Activated CD4-positive, alpha-beta memory T cell treated with anti-CD3 and anti-CD28 coated beads for 36 hours (primary cell): ENCODE results near the gene TNFSF12. TPM values are rescaled to one million over a fixed set of nuclear protein-coding genes. Genes with fewer than 3 reads are reported as not detected.
"Not testable (repeated sequence)": the region's sequence is repeated elsewhere in the genome, so short reads cannot be mapped to it uniquely, and the experiment has no call there.

Source experiments
- CTCF ChIA-PET: fragments of 350-600 bp; sonication (Branson Sonifier 250); formaldehyde crosslinking; loops from one replicate; lab custom pipeline; 2021; ENCODE audit warnings: antibody characterized with exemption, inconsistent platforms; lab: Charles Lee
- POLR2A ChIA-PET: fragments of 350-600 bp; sonication (Branson Sonifier 250); formaldehyde crosslinking; loops from one replicate; lab custom pipeline; 2021; ENCODE audit warnings: antibody characterized with exemption; lab: Charles Lee
- DNase-seq: peaks from one replicate; pipeline ENCODE4 v3.0.0-alpha.2; 2020
- H3K27ac Mint-ChIP-seq: one replicate; pipeline ENCODE4 v1.8.0; 2021; ENCODE audit warnings: mixed read lengths
- H3K27me3 Mint-ChIP-seq: one replicate; pipeline ENCODE4 v1.8.0; 2021; ENCODE audit warnings: mixed read lengths
- H3K36me3 Mint-ChIP-seq: one replicate; pipeline ENCODE4 v1.8.0; 2021; ENCODE audit warnings: mixed read lengths
- H3K4me1 Mint-ChIP-seq: one replicate; pipeline ENCODE4 v1.8.0; 2021; ENCODE audit warnings: low read depth, mixed read lengths
- H3K4me3 Mint-ChIP-seq: one replicate; pipeline ENCODE4 v1.8.0; 2021; ENCODE audit warnings: mild to moderate bottlenecking, mixed read lengths
- H3K9me3 Mint-ChIP-seq: one replicate; pipeline ENCODE4 v1.8.0; 2021; ENCODE audit warnings: mixed read lengths
- intact Hi-C: fragments of 100-400 bp; cut with micrococcal nuclease; formaldehyde crosslinking; loops from one replicate; pipeline ENCODE4 v1.15.1; 2023
- total RNA-seq, 2 experiments: library from RNA; stranded (reverse); gene quantifications; one replicate each; pipeline ENCODE4 v1.2.3, GENCODE V29; 2021

Gene TNFSF12
- total RNA-seq, 2 experiments from 2014 or later: 19.7 to 22.4 TPM

- DNase-seq: peak; percentile 11
- H3K27ac Mint-ChIP-seq: no peak within 1 kb of the TSS
- H3K4me3 Mint-ChIP-seq: no peak within 1 kb of the TSS
- ChIA-PET CTCF (interaction anchor here (0.5 to 7.7 kb wide), 27 partner anchors 10 to 869 kb away, joined by 3 to 57 read pairs (median 5); partner anchors contain the start of genes CD68, FXR2, SAT2 and SENP3), POLR2A (interaction anchor here (1.2 to 1.6 kb wide), 3 partner anchors 9 to 105 kb away, joined by 3 to 9 read pairs (median 4); no protein-coding TSS in a partner anchor)
- intact Hi-C loops: no loop called here
- H3K9me3 Mint-ChIP-seq: no peaks in the 10 kb centered on the region
- peaks cover 5% of the 10 kb centered on the region for H3K4me1 Mint-ChIP-seq
- H3K36me3 Mint-ChIP-seq: peaks cover 36% of the 10 kb centered on the region
- H3K27me3 Mint-ChIP-seq: no peaks in the 10 kb centered on the region
Observed at GRCh38 chr17:7589891-7590691, 41.2 kb downstream of the TNFSF12 start, which contains the start of gene SOX15. Gene SOX15, minus strand, starts transcription at chr17:7590094. Its CDS starts 418 bp downstream, at chr17:7589676.

- ChIA-PET POLR2A (no interaction called here), CTCF (interaction anchor here (0.5 to 2.6 kb wide), 5 partner anchors 24 to 868 kb away, joined by 3 to 28 read pairs (median 14); partner anchors contain the start of gene FXR2)
- Mint-ChIP-seq H3K9me3 (no peaks in the 10 kb centered on the region), H3K36me3 (peaks cover 43% of the 10 kb centered on the region), H3K4me3 (no peak overlapping the region), H3K27ac (no peak overlapping the region), H3K4me1 (peaks cover 1% of the 10 kb centered on the region), H3K27me3 (no peaks in the 10 kb centered on the region)
- no peak for DNase-seq
- intact Hi-C loops: no loop called here
Observed at GRCh38 chr17:7590743-7591142, 41.9 kb downstream of the TNFSF12 start.

GRCh38 chr17:7591596-7591995, 42.7 kb downstream of the TNFSF12 start:
- POLR2A ChIA-PET: no interaction called here
- no peak overlapping the region for H3K4me3 Mint-ChIP-seq
- CTCF ChIA-PET: no interaction called here

GRCh38 chr17:7592422-7593021, 43.7 kb downstream of the TNFSF12 start:
- Mint-ChIP-seq H3K4me1 (no peaks in the 10 kb centered on the region), H3K9me3 (no peaks in the 10 kb centered on the region), H3K36me3 (peaks cover 50% of the 10 kb centered on the region), H3K27ac (no peak overlapping the region), H3K4me3 (no peak overlapping the region), H3K27me3 (no peaks in the 10 kb centered on the region)
- ChIA-PET POLR2A (interaction anchor here (1.2 kb wide), 1 partner anchor 9 kb away, joined by 4 read pairs; the partner anchor contains the start of gene MPDU1), CTCF (no interaction called here)
- intact Hi-C loops: no loop called here
- no peak for DNase-seq

More at GRCh38 chr17:7591596-7591995, 42.7 kb downstream of the TNFSF12 start:
- H3K27ac Mint-ChIP-seq: no peak overlapping the region
- no peaks in the 10 kb centered on the region for H3K27me3 Mint-ChIP-seq
- H3K4me1 Mint-ChIP-seq: no peaks in the 10 kb centered on the region
- no peak for DNase-seq
- H3K9me3 Mint-ChIP-seq: no peaks in the 10 kb centered on the region
- intact Hi-C loops: no loop called here
- peaks cover 48% of the 10 kb centered on the region for H3K36me3 Mint-ChIP-seq

GRCh38 chr17:7593296-7593695, 44.4 kb downstream of the TNFSF12 start:
- no peak for DNase-seq
- H3K27me3 Mint-ChIP-seq: no peaks in the 10 kb centered on the region
- CTCF ChIA-PET: interaction anchor here (0.9 kb wide), 1 partner anchor 78 kb away, joined by 3 read pairs; no protein-coding TSS in a partner anchor
- no peaks in the 10 kb centered on the region for H3K9me3 Mint-ChIP-seq
- no peak overlapping the region for H3K4me3 Mint-ChIP-seq
- peaks cover 45% of the 10 kb centered on the region for H3K36me3 Mint-ChIP-seq
- POLR2A ChIA-PET: interaction anchor here (1.2 kb wide), 1 partner anchor 10 kb away, joined by 4 read pairs; the partner anchor contains the start of gene MPDU1
- intact Hi-C loops: no loop called here
- no peaks in the 10 kb centered on the region for H3K4me1 Mint-ChIP-seq
- no peak overlapping the region for H3K27ac Mint-ChIP-seq

GRCh38 chr17:7597561-7597960, 48.7 kb downstream of the TNFSF12 start:
- H3K9me3 Mint-ChIP-seq, DNase-seq, intact Hi-C loops, H3K4me1 Mint-ChIP-seq, H3K4me3 Mint-ChIP-seq, H3K27ac Mint-ChIP-seq, POLR2A ChIA-PET, H3K27me3 Mint-ChIP-seq, CTCF ChIA-PET: not testable (repeated sequence)
- H3K36me3 Mint-ChIP-seq: peaks cover 51% of the 10 kb centered on the region

- CTCF ChIA-PET: interaction anchor here (1.0 kb wide), 1 partner anchor 9 kb away, joined by 3 read pairs; no protein-coding TSS in a partner anchor
- H3K27me3 Mint-ChIP-seq: no peaks in the 10 kb centered on the region
- H3K4me3 Mint-ChIP-seq: no peak overlapping the region
- H3K9me3 Mint-ChIP-seq: no peaks in the 10 kb centered on the region
- H3K36me3 Mint-ChIP-seq: peaks cover 36% of the 10 kb centered on the region
- POLR2A ChIA-PET: no interaction called here
- H3K4me1 Mint-ChIP-seq: peaks cover 15% of the 10 kb centered on the region
- no peak for DNase-seq
- H3K27ac Mint-ChIP-seq: no peak overlapping the region
- intact Hi-C loops: no loop called here
Observed at GRCh38 chr17:7606280-7606679, 57.4 kb downstream of the TNFSF12 start.

Other genes with a start within 250 kb of the TNFSF12 start
- 100 to 1,000 TPM; 774 to 776 TPM for gene EIF5A, start 241.4 kb upstream of the TNFSF12 start, total RNA-seq
- 10 to 100 TPM; 34.9 to 38.7 TPM for gene GPS2, start 233.7 kb upstream of the TNFSF12 start, total RNA-seq
- 10 to 100 TPM; 26.9 to 29.3 TPM for gene NEURL4, start 219.7 kb upstream of the TNFSF12 start, total RNA-seq
- 100 to 1,000 TPM; 391 to 405 TPM for gene ACAP1, start 212.5 kb upstream of the TNFSF12 start, total RNA-seq
- gene KCTD11, start 196.9 kb upstream of the TNFSF12 start, total RNA-seq: 1 to 10 TPM; 2.6 to 2.8 TPM
- gene TMEM95, start 193.9 kb upstream of the TNFSF12 start, total RNA-seq: not detected
- gene TNK1, start 168.0 kb upstream of the TNFSF12 start, total RNA-seq: 1 to 10 TPM; 3.7 to 4.4 TPM
- 10 to 100 TPM; 78.2 to 87.0 TPM for gene PLSCR3, start 154.5 kb upstream of the TNFSF12 start, total RNA-seq
- gene TMEM256, start 145.0 kb upstream of the TNFSF12 start, total RNA-seq: 10 to 100 TPM; 87.0 to 88.5 TPM
- gene NLGN2, start 141.2 kb upstream of the TNFSF12 start, total RNA-seq: 1 to 10 TPM; 9.0 to 9.9 TPM
- gene SPEM1, start 128.7 kb upstream of the TNFSF12 start, total RNA-seq: not detected
- gene SPEM2, start 123.4 kb upstream of the TNFSF12 start, total RNA-seq: not detected
- gene SPEM3, start 120.2 kb upstream of the TNFSF12 start, total RNA-seq: not detected
- gene TMEM102, start 113.6 kb upstream of the TNFSF12 start, total RNA-seq: 10 to 100 TPM; 11.4 to 11.6 TPM
- gene FGF11, start 109.5 kb upstream of the TNFSF12 start, total RNA-seq: 1 to 10 TPM; 1.0 to 2.1 TPM
- gene CHRNB1, start 104.0 kb upstream of the TNFSF12 start, total RNA-seq: 1 to 10 TPM; 7.7 to 8.5 TPM
- 10 to 100 TPM; 16.5 to 16.7 TPM for gene ZBTB4, start 69.4 kb upstream of the TNFSF12 start, total RNA-seq
- gene SLC35G6, start 67.6 kb upstream of the TNFSF12 start, total RNA-seq: not detected
- 100 to 1,000 TPM; 180 to 187 TPM for gene POLR2A, start 64.7 kb upstream of the TNFSF12 start, total RNA-seq
- under 1 TPM; 0.71 to 0.94 TPM for gene TNFSF13, start 9.7 kb downstream of the TNFSF12 start, total RNA-seq
- gene SENP3, start 12.9 kb downstream of the TNFSF12 start, total RNA-seq: 10 to 100 TPM; 50.8 to 53.2 TPM
- gene CD68, start 30.6 kb downstream of the TNFSF12 start, total RNA-seq: 10 to 100 TPM; 31.5 to 34.1 TPM
- 10 to 100 TPM; 52.6 to 52.9 TPM for gene MPDU1, start 34.8 kb downstream of the TNFSF12 start, total RNA-seq
- gene SOX15, start 41.0 kb downstream of the TNFSF12 start, total RNA-seq: under 1 TPM in 1 of 2 experiments, not detected in 1; 0.29 TPM
- 10 to 100 TPM; 37.5 to 40.1 TPM for gene FXR2, start 65.8 kb downstream of the TNFSF12 start, total RNA-seq
- gene SAT2, start 78.8 kb downstream of the TNFSF12 start, total RNA-seq: 10 to 100 TPM; 27.4 to 28.2 TPM
- not detected for gene SHBG, start 81.1 kb downstream of the TNFSF12 start, total RNA-seq
- gene ATP1B2, start 101.9 kb downstream of the TNFSF12 start, total RNA-seq: under 1 TPM; 0.12 to 0.26 TPM
- 100 to 1,000 TPM; 123 to 129 TPM for gene TP53, start 138.4 kb downstream of the TNFSF12 start, total RNA-seq
- gene WRAP53, start 139.4 kb downstream of the TNFSF12 start, total RNA-seq: 10 to 100 TPM; 20.2 to 23.3 TPM
- not detected for gene EFNB3, start 156.1 kb downstream of the TNFSF12 start, total RNA-seq
- not detected for gene DNAH2, start 168.7 kb downstream of the TNFSF12 start, total RNA-seq